ENCODE results near the gene P3H2. TPM values are rescaled to one million over a fixed set of nuclear protein-coding genes. Genes with fewer than 3 reads are reported as not detected.

P3H2 gene, protein sequence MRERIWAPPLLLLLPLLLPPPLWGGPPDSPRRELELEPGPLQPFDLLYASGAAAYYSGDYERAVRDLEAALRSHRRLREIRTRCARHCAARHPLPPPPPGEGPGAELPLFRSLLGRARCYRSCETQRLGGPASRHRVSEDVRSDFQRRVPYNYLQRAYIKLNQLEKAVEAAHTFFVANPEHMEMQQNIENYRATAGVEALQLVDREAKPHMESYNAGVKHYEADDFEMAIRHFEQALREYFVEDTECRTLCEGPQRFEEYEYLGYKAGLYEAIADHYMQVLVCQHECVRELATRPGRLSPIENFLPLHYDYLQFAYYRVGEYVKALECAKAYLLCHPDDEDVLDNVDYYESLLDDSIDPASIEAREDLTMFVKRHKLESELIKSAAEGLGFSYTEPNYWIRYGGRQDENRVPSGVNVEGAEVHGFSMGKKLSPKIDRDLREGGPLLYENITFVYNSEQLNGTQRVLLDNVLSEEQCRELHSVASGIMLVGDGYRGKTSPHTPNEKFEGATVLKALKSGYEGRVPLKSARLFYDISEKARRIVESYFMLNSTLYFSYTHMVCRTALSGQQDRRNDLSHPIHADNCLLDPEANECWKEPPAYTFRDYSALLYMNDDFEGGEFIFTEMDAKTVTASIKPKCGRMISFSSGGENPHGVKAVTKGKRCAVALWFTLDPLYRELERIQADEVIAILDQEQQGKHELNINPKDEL
- total RNA-seq (10 to 100 TPM; 14.5 to 46.1 (median 29.0) TPM), polyA plus RNA-seq (1 to 10 TPM; 1.4 to 4.9 (median 4.7) TPM)
- long read RNA-seq, donor 1, partial matches to known transcripts, result 0 of 2 reads
- long read RNA-seq, donor 1, other reads (novel, unspliced or antisense), result 0 of 2 reads
- long read RNA-seq, donor 2, partial matches to known transcripts, result 0 of 4 reads
- long read RNA-seq, donor 2, other reads (novel, unspliced or antisense), result 0 of 4 reads
- long read RNA-seq, donor 3, partial matches to known transcripts, result 0 of 3 reads
- long read RNA-seq, donor 3, other reads (novel, unspliced or antisense), result 0 of 3 reads
- long read RNA-seq, donor 4, result 0 reads
- long read RNA-seq, donor 5, partial matches to known transcripts, result 0 of 3 reads
- long read RNA-seq, donor 5, other reads (novel, unspliced or antisense), result 0 of 3 reads
- long read RNA-seq, donor 6, result 0 reads
- long read RNA-seq, donor 7, transcript P3H2-201 (15 exons, 3,509 nt), result major isoform, 5 of 6 reads
- long read RNA-seq, donor 7, partial matches to known transcripts, result 0 of 6 reads
- long read RNA-seq, donor 7, other reads (novel, unspliced or antisense), result 0 of 6 reads
- long read RNA-seq, donor 8, partial matches to known transcripts, result 0 of 4 reads
- long read RNA-seq, donor 8, other reads (novel, unspliced or antisense), result 0 of 4 reads
- long read RNA-seq, donor 9, partial matches to known transcripts, result 0 of 1 reads
- long read RNA-seq, donor 9, other reads (novel, unspliced or antisense), result 0 of 1 reads
- long read RNA-seq, donor 10, result 0 reads

- intact Hi-C loops (cut with DNase I; ENCODE audit: low total_unique reads), result no loop called here
- DNase-seq, result peak; percentile 84 to 97
- Histone ChIP-seq H3K4me1 (peaks cover 0 to 39% (median 22%) of the 10 kb centered on the region in 4 donors), H3K9me3 (no peaks in the 10 kb centered on the region), H3K4me3 (peak within 1 kb of the TSS; percentile 74 to 86 (median 76)), H3K27me3 (peaks cover 0 to 29% (median 6%) of the 10 kb centered on the region in 3 donors), H3K27ac (peak within 1 kb of the TSS; percentile 71 to 90 (median 78)), H3K36me3 (no peaks in the 10 kb centered on the region)
- TF ChIP-seq EP300 (IDR thresholded peaks at IDR 0.05) (no peak), CTCF (IDR thresholded peaks at IDR 0.05) (peak in 4 of 7 experiments; percentile 13 to 45 (median 30)), POLR2AphosphoS5 (IDR thresholded peaks at IDR 0.05) (peak; percentile 3 to 67 (median 53)), POLR2A (IDR thresholded peaks at IDR 0.05) (no peak)
- 1 to 5% (median 2%) methylated on average over 16 to 100 of the region's 100 CpGs for WGBS, 5 donors
These were observed at the start of gene P3H2 for GRCh38 chr3:190120269-190121060. TSS of gene P3H2 (minus strand) at chr3:190120897. CDS start at chr3:190120731, 166 bp downstream.

DNA sequence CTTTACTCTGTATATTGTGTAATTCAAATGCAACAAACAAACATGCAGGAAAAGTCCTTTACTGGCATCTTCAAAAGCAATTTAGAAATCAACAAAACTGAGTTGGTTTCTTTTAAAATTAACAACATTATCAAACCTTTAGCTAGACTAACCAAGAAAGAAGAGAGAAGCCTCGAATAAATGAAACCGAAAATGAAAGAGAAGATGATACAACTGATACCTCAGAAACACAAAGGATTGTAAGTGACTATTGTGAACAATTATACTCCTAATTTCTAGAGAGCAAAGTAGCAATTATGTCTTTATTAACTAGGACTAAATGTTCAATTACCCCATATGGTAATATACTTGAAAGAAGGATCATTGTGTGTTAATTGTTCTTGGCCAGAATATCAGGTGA, 49.2 kb upstream of the P3H2 start:
- peaks cover 0 to 25% (median 15%) of the 10 kb centered on the region in 4 donors for H3K4me1 ChIP-seq
- intact Hi-C loops (cut with DNase I; ENCODE audit: low total_unique reads), result no loop called here
- H3K9me3 ChIP-seq, result no peaks in the 10 kb centered on the region
- no peak for DNase-seq
- no peaks in the 10 kb centered on the region for H3K27me3 ChIP-seq
- H3K27ac ChIP-seq, result no peak overlapping the region
- no peak overlapping the region for H3K4me3 ChIP-seq
- no peaks in the 10 kb centered on the region for H3K36me3 ChIP-seq
- WGBS, 5 donors, result 54 to 73% (median 56%) methylated on average over 2 of the region's 2 CpGs
- no peak for TF ChIP-seq EP300 (IDR thresholded peaks at IDR 0.05)
- TF ChIP-seq POLR2A (IDR thresholded peaks at IDR 0.05), result no peak
- no peak for TF ChIP-seq CTCF (IDR thresholded peaks at IDR 0.05)

- DNase-seq, result no peak
- intact Hi-C loops (cut with DNase I; ENCODE audit: low total_unique reads), result no loop called here
- no peaks in the 10 kb centered on the region for H3K36me3 ChIP-seq
- H3K4me1 ChIP-seq, result peaks cover 0 to 25% (median 15%) of the 10 kb centered on the region in 4 donors
- TF ChIP-seq POLR2A (IDR thresholded peaks at IDR 0.05), result no peak
- no peak for TF ChIP-seq CTCF (IDR thresholded peaks at IDR 0.05)
- TF ChIP-seq EP300 (IDR thresholded peaks at IDR 0.05), result no peak
- no peak for TF ChIP-seq POLR2AphosphoS5 (IDR thresholded peaks at IDR 0.05)
- H3K27me3 ChIP-seq, result no peaks in the 10 kb centered on the region
- no peak overlapping the region for H3K4me3 ChIP-seq
- 36 to 59% (median 46%) methylated on average over 4 of the region's 4 CpGs for WGBS, 5 donors
- no peaks in the 10 kb centered on the region for H3K9me3 ChIP-seq
- H3K27ac ChIP-seq, result no peak overlapping the region
These were observed 48.5 kb upstream of the P3H2 start for GRCh38 chr3:190169243-190169642.

Measured in stomach (tissue), 19 donors.